Loucy (cell line): ENCODE measurements around the gene APLNR.

Experiments
- H2AFZ ChIP-seq: fragments of 200-600 bp; sonication (generic); 2 replicates; pipeline ENCODE4 v1.6.0; 2016; ENCODE audit warnings: antibody characterized with exemption, mild to moderate bottlenecking, low read length, moderate library complexity
- H3F3A ChIP-seq: fragments of 200-600 bp; 2 replicates; pipeline ENCODE4 v1.6.0; 2016; ENCODE audit warnings: antibody characterized with exemption, low read depth, mild to moderate bottlenecking
- H3K27me3 ChIP-seq: fragments of 200-600 bp; sonication (generic); 2 replicates; pipeline ENCODE4 v1.6.1; 2014; ENCODE audit warnings: low read length, mild to moderate bottlenecking; ENCODE audit not compliant: insufficient read depth, poor library complexity, severe bottlenecking
- H3K36me3 ChIP-seq: fragments of 200-600 bp; sonication (generic); 2 replicates; pipeline ENCODE4 v1.6.1; 2016; ENCODE audit warnings: low read length; ENCODE audit not compliant: insufficient read depth
- H3K4me1 ChIP-seq: fragments of 200-600 bp; sonication (generic); 2 replicates; pipeline ENCODE4 v1.5.1; 2014; ENCODE audit warnings: low read length, mild to moderate bottlenecking; ENCODE audit not compliant: insufficient read depth, poor library complexity, severe bottlenecking
- H3K4me2 ChIP-seq: fragments of 200-600 bp; sonication (generic); 2 replicates; pipeline ENCODE4 v1.6.0; 2014; ENCODE audit warnings: antibody characterized with exemption, low read length, low read depth, mild to moderate bottlenecking; ENCODE audit not compliant: poor library complexity, severe bottlenecking
- H3K4me3 ChIP-seq: fragments of 200-600 bp; sonication (generic); 2 replicates; pipeline ENCODE4 v1.5.1; 2014; ENCODE audit warnings: low read length, mild to moderate bottlenecking, mixed read lengths; ENCODE audit not compliant: poor library complexity, severe bottlenecking
- H3K79me2 ChIP-seq: fragments of 200-600 bp; sonication (generic); 2 replicates; pipeline ENCODE4 v1.6.1; 2014; ENCODE audit warnings: low read length; ENCODE audit not compliant: insufficient read depth
- H3K9ac ChIP-seq: fragments of 200-600 bp; sonication (generic); 2 replicates; pipeline ENCODE4 v1.6.0; 2014; ENCODE audit warnings: mild to moderate bottlenecking, low read depth, low read length, moderate library complexity; ENCODE audit not compliant: poor library complexity, severe bottlenecking
- H3K9me2 ChIP-seq: fragments of 200-600 bp; sonication (generic); replicated peaks from 2 replicates; pipeline ENCODE4 v1.6.1; 2016; ENCODE audit warnings: low read depth, low read length, mixed read lengths
- H3K9me3 ChIP-seq: fragments of 200-600 bp; sonication (generic); 2 replicates; pipeline ENCODE4 v1.6.1; 2014; ENCODE audit warnings: mild to moderate bottlenecking, antibody characterized with exemption, low read length, low read depth; ENCODE audit not compliant: insufficient read depth
- H4K20me1 ChIP-seq: fragments of 200-600 bp; sonication (generic); 2 replicates; pipeline ENCODE4 v1.6.0; 2014; ENCODE audit warnings: antibody characterized with exemption, low read length, mild to moderate bottlenecking; ENCODE audit not compliant: insufficient read depth, poor library complexity, severe bottlenecking
- EZH2phosphoT487 ChIP-seq: fragments of 200-600 bp; IDR thresholded peaks from 2 replicates; pipeline ENCODE4 v1.6.1; 2018; ENCODE audit warnings: antibody characterized with exemption, mild to moderate bottlenecking, moderate library complexity, borderline replicate concordance
- TF ChIP-seq, protein P1 (sequence below): fragments of 200-600 bp; sonication (generic); conservative IDR thresholded peaks from 2 replicates; pipeline ENCODE4 v1.5.1; 2014; ENCODE audit warnings: mild to moderate bottlenecking, antibody characterized with exemption, low read length

The APLNR gene

DNA sequence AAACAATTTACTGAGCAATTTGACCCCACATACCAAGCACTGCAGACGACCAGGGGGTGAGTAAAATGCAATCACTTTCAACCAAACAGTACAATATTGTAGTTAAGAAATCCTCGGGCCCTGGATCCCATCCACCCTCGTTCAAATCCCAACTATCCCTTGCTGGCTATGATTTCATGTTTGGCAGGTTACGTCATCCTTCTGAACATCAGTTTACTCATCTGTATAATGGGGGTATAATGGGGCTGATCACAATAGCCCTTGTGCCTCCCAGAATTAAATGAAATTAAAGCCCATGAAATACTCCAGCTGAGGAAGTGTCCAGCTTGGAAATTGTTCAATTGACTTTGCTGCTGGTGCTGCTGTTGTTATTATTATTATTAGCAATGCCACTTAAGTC lies 20.6 kb downstream of the APLNR start:
- Histone ChIP-seq H3K9me3 (no peaks in the 10 kb centered on the region), H3K9me2 (no peaks in the 10 kb centered on the region), H3K27me3 (no peaks in the 10 kb centered on the region), H3K79me2 (no peaks in the 10 kb centered on the region), H3K4me2 (no peak overlapping the region), H3K36me3 (no peaks in the 10 kb centered on the region), H3K4me1 (no peaks in the 10 kb centered on the region), H4K20me1 (no peaks in the 10 kb centered on the region), H2AFZ (no peak overlapping the region), H3K4me3 (no peak overlapping the region), H3F3A (no peaks in the 10 kb centered on the region), H3K9ac (no peak overlapping the region)
- TF ChIP-seq, protein P1, sequence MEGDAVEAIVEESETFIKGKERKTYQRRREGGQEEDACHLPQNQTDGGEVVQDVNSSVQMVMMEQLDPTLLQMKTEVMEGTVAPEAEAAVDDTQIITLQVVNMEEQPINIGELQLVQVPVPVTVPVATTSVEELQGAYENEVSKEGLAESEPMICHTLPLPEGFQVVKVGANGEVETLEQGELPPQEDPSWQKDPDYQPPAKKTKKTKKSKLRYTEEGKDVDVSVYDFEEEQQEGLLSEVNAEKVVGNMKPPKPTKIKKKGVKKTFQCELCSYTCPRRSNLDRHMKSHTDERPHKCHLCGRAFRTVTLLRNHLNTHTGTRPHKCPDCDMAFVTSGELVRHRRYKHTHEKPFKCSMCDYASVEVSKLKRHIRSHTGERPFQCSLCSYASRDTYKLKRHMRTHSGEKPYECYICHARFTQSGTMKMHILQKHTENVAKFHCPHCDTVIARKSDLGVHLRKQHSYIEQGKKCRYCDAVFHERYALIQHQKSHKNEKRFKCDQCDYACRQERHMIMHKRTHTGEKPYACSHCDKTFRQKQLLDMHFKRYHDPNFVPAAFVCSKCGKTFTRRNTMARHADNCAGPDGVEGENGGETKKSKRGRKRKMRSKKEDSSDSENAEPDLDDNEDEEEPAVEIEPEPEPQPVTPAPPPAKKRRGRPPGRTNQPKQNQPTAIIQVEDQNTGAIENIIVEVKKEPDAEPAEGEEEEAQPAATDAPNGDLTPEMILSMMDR = no peak
- TF ChIP-seq EZH2phosphoT487 = no peak

DNA sequence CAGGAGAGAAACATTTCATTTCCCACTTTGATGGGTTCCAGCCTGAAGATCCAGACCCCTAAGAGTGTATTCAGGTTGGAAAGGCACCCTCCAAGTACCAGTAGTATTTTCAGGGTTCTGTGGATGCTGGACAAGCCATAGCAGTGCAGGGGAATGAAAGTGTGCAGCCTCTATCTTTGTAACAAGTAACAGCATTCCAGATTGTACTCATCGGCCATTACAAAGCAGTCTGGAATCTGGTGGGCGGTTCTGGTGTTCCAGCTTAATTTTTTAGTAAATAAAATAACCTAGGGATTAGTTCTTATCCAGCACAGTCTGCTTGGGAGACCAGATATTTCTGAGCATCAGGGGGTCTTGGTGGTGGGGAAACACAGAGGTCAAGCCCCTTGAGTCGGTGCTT lies 22.6 kb downstream of the APLNR start:
- Histone ChIP-seq H3K4me2 (no peak overlapping the region), H4K20me1 (no peaks in the 10 kb centered on the region), H3K4me1 (no peaks in the 10 kb centered on the region)

GRCh38 chr11:57214098-57214417 lies 23.0 kb downstream of the APLNR start:
- Histone ChIP-seq H3K4me3 (no peak overlapping the region), H2AFZ (no peak overlapping the region)

More for the DNA sequence above, 22.6 kb downstream of the APLNR start:
- H3K27me3 ChIP-seq = no peaks in the 10 kb centered on the region
- H3F3A ChIP-seq = no peaks in the 10 kb centered on the region
- H3K9me3 ChIP-seq = no peaks in the 10 kb centered on the region
- H3K9me2 ChIP-seq = no peaks in the 10 kb centered on the region
- no peak overlapping the region for H2AFZ ChIP-seq
- no peak overlapping the region for H3K9ac ChIP-seq
- H3K36me3 ChIP-seq = no peaks in the 10 kb centered on the region
- no peak overlapping the region for H3K4me3 ChIP-seq
- no peaks in the 10 kb centered on the region for H3K79me2 ChIP-seq
- no peak for TF ChIP-seq EZH2phosphoT487
- TF ChIP-seq, protein P1 = no peak

More at GRCh38 chr11:57214098-57214417, 23.0 kb downstream of the APLNR start:
- Histone ChIP-seq H3K36me3 (no peaks in the 10 kb centered on the region), H3K9me2 (no peaks in the 10 kb centered on the region), H3F3A (no peaks in the 10 kb centered on the region), H3K4me2 (no peak overlapping the region), H3K9ac (no peak overlapping the region), H3K9me3 (no peaks in the 10 kb centered on the region), H4K20me1 (no peaks in the 10 kb centered on the region), H3K4me1 (no peaks in the 10 kb centered on the region), H3K79me2 (no peaks in the 10 kb centered on the region), H3K27me3 (no peaks in the 10 kb centered on the region)
- TF ChIP-seq EZH2phosphoT487 = no peak
- TF ChIP-seq, protein P1 = no peak
